ENCODE results near the gene XCL1. TPM values are rescaled to one million over a fixed set of nuclear protein-coding genes. Genes with fewer than 3 reads are reported as not detected.

Gene XCL1
- polyA plus RNA-seq, 3 donors = 0.07 TPM; not detected in 2

DNA sequence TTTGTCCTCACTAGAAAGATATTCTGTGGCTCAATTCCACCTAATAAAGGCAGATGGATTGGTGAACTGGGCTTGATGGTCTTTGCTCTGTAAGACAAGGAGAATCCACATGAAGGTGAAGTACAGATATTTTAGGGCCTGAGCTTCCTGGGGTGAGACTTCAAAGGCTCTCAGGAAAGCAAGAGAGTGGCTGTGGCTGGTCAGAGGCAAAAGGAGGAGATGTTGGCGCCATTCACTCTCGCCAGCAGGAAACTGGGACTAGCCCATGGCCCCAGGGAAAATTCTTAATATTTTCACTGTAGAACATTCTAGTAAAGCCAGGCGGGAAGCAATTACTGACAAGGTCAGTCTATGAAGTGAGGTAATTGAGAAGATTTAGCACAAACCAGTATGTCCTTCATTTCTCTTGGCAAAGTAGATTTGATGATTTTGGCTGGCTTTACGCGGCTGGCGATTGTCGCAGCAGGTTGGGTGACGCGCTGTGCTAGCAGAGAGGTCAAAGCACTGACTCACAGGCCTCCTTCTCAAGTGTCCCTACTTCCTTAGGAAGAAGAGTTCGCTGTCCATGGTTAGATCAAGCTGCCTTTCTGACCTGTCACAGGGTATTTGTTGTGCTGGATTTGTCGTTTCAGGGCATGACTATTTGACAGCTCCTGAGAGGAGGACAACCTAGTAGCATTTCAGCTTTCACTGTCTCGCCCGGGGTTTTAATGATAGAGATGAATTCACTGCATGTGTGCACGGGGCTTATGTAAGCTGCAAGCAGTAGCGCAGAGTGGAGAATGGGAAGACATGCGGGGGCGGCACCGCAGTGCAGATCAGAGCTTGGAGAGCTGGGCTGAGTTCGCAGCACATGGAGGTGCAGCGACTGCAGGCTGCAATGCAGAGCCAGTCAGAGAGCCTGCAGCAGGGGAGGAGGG is 32.7 kb downstream of the XCL1 start:
- H3K4me1 ChIP-seq (ENCODE audit: control insufficient read depth in 1 of 2, insufficient read depth in 2 of 2, low read length in 2 of 2) = no peaks in the 10 kb centered on the region
- no peaks in the 10 kb centered on the region for H3K27me3 ChIP-seq (ENCODE audit: control insufficient read depth in 2 of 2, insufficient read depth in 2 of 2, low read length in 2 of 2)
- TF ChIP-seq, protein P1, sequence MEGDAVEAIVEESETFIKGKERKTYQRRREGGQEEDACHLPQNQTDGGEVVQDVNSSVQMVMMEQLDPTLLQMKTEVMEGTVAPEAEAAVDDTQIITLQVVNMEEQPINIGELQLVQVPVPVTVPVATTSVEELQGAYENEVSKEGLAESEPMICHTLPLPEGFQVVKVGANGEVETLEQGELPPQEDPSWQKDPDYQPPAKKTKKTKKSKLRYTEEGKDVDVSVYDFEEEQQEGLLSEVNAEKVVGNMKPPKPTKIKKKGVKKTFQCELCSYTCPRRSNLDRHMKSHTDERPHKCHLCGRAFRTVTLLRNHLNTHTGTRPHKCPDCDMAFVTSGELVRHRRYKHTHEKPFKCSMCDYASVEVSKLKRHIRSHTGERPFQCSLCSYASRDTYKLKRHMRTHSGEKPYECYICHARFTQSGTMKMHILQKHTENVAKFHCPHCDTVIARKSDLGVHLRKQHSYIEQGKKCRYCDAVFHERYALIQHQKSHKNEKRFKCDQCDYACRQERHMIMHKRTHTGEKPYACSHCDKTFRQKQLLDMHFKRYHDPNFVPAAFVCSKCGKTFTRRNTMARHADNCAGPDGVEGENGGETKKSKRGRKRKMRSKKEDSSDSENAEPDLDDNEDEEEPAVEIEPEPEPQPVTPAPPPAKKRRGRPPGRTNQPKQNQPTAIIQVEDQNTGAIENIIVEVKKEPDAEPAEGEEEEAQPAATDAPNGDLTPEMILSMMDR (IDR thresholded peaks at IDR 0.05) = no peak
- Mint-ChIP-seq H3K4me1 (no peaks in the 10 kb centered on the region), H3K36me3 (no peaks in the 10 kb centered on the region), H3K27me3 (ENCODE audit: low read depth in 3 of 3) (peaks cover 0 to 1% (median 0%) of the 10 kb centered on the region in 3 donors), H3K9me3 (peaks cover 0 to 2% (median 0%) of the 10 kb centered on the region in 7 donors), H3K4me3 (no peak overlapping the region), H3K27ac (no peak overlapping the region)
- H3K4me2 ChIP-seq (replicated peaks; ENCODE audit: extremely low read depth, low read length, poor library complexity, severe bottlenecking) = no peak overlapping the region
- H3K79me2 ChIP-seq (ENCODE audit: insufficient read depth, low read length) = no peaks in the 10 kb centered on the region
- no peak for DNase-seq
- H2AFZ ChIP-seq (ENCODE audit: insufficient read depth, low read depth, low read length, poor library complexity, severe bottlenecking) = no peak overlapping the region
- H3K36me3 ChIP-seq (replicated peaks in 1 of 2; ENCODE audit: control insufficient read depth in 1 of 2, insufficient read depth in 2 of 2, low read length in 2 of 2) = no peaks in the 10 kb centered on the region
- H4K20me1 ChIP-seq (ENCODE audit: insufficient read depth, low read length) = no peaks in the 10 kb centered on the region
- H3K27ac ChIP-seq (ENCODE audit: low read depth in 1 of 2, low read length in 2 of 2) = no peak overlapping the region
- no peaks in the 10 kb centered on the region for H3K9me3 ChIP-seq (replicated peaks in 1 of 2; ENCODE audit: control insufficient read depth in 1 of 2, insufficient read depth in 1 of 2, low read length in 2 of 2)
- no peak overlapping the region for H3K9ac ChIP-seq (ENCODE audit: insufficient read depth, low read length, poor library complexity, severe bottlenecking)
- no peak overlapping the region for H3K4me3 ChIP-seq (replicated peaks in 1 of 3; ENCODE audit: low read depth in 2 of 3, low read length in 3 of 3)
- WGBS (ENCODE audit: insufficient coverage) = 93% methylated on average over 17 of the region's 20 CpGs
- intact Hi-C loops (cut with micrococcal nuclease) = no loop called here

DNA sequence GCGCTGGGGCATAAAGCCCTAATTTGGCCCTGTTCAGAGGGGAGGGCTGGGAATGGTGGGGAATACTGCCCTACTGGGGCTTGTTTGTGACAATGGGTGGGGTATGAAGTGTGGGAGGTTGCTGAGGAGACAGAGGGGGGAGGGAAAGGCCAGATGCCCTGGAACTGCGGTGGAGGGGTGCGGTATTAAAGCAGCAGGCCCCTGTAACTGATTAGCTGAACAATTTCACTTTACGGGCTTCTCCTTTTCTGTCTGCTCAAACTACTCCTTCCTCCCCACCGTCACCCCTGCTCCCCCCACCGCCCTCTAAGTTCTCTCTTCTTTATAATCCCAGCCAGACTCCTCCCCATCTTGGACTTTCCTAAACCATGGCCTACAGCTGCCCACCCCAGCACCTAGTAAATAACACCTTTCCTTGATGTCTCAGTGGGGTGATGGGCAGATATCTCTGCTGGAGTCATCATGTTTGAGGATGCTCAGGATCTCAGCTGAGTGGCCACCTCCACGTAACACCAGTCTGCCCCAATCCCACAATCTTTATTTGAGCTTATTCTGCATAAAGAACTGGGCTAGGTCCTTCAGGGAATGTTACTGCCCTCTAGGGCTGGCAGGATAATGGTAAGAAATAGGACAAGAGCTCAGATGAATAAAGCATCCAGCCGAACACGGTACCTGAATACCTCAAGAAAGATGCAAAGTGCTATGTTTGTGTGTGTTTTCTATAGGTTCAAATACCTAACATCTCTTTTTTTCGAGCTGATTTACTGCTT is 33.5 kb downstream of the XCL1 start:
- Mint-ChIP-seq H3K4me1 (no peaks in the 10 kb centered on the region), H3K27me3 (ENCODE audit: low read depth in 3 of 3) (peaks cover 0 to 1% (median 0%) of the 10 kb centered on the region in 3 donors), H3K4me3 (no peak overlapping the region), H3K9me3 (peaks cover 0 to 2% (median 0%) of the 10 kb centered on the region in 7 donors), H3K27ac (no peak overlapping the region), H3K36me3 (no peaks in the 10 kb centered on the region)
- no peak for DNase-seq
- intact Hi-C loops (cut with micrococcal nuclease) = no loop called here
- Histone ChIP-seq H3K4me2 (replicated peaks; ENCODE audit: extremely low read depth, low read length, poor library complexity, severe bottlenecking) (no peak overlapping the region), H3K27me3 (ENCODE audit: control insufficient read depth in 2 of 2, insufficient read depth in 2 of 2, low read length in 2 of 2) (no peaks in the 10 kb centered on the region), H3K79me2 (ENCODE audit: insufficient read depth, low read length) (no peaks in the 10 kb centered on the region), H4K20me1 (ENCODE audit: insufficient read depth, low read length) (no peaks in the 10 kb centered on the region), H3K9ac (ENCODE audit: insufficient read depth, low read length, poor library complexity, severe bottlenecking) (no peak overlapping the region), H3K4me3 (replicated peaks in 1 of 3; ENCODE audit: low read depth in 2 of 3, low read length in 3 of 3) (no peak overlapping the region), H3K4me1 (ENCODE audit: control insufficient read depth in 1 of 2, insufficient read depth in 2 of 2, low read length in 2 of 2) (no peaks in the 10 kb centered on the region), H3K27ac (ENCODE audit: low read depth in 1 of 2, low read length in 2 of 2) (no peak overlapping the region), H3K36me3 (replicated peaks in 1 of 2; ENCODE audit: control insufficient read depth in 1 of 2, insufficient read depth in 2 of 2, low read length in 2 of 2) (no peaks in the 10 kb centered on the region), H2AFZ (ENCODE audit: insufficient read depth, low read depth, low read length, poor library complexity, severe bottlenecking) (no peak overlapping the region), H3K9me3 (replicated peaks in 1 of 2; ENCODE audit: control insufficient read depth in 1 of 2, insufficient read depth in 1 of 2, low read length in 2 of 2) (no peaks in the 10 kb centered on the region)
- 100% methylated on average over 1 of the region's 10 CpGs for WGBS (ENCODE audit: insufficient coverage)
- TF ChIP-seq, protein P1 (IDR thresholded peaks at IDR 0.05) = no peak
